ENCODE results near the gene TMCC2.

- TF ChIP-seq CTCF (IDR thresholded peaks at IDR 0.05 in 2 of 3, conservative IDR thresholded peaks at IDR 0.05 in 1 of 3; ENCODE audit: borderline replicate concordance in 1 of 3, insufficient read depth in 1 of 3, low read depth in 2 of 3, low read length in 2 of 3) (no peak), SP1 (IDR thresholded peaks at IDR 0.05; ENCODE audit: low read depth) (no peak)
Measured at GRCh38 chr1:205217418-205217817, 10.3 kb upstream of the TMCC2 start.
